ENCODE data around the gene OTUD7B. TPM values are rescaled to one million over a fixed set of nuclear protein-coding genes. Genes with fewer than 3 reads are reported as not detected.

Gene OTUD7B
- total and polyA plus RNA-seq, 9 of the 15 experiments (the other 6 are each of a cell fraction or from before 2014, with no cell fraction given) = 0.96 to 18.8 (median 7.4) TPM

- TF ChIP-seq, protein P1, sequence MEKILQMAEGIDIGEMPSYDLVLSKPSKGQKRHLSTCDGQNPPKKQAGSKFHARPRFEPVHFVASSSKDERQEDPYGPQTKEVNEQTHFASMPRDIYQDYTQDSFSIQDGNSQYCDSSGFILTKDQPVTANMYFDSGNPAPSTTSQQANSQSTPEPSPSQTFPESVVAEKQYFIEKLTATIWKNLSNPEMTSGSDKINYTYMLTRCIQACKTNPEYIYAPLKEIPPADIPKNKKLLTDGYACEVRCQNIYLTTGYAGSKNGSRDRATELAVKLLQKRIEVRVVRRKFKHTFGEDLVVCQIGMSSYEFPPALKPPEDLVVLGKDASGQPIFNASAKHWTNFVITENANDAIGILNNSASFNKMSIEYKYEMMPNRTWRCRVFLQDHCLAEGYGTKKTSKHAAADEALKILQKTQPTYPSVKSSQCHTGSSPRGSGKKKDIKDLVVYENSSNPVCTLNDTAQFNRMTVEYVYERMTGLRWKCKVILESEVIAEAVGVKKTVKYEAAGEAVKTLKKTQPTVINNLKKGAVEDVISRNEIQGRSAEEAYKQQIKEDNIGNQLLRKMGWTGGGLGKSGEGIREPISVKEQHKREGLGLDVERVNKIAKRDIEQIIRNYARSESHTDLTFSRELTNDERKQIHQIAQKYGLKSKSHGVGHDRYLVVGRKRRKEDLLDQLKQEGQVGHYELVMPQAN (IDR thresholded peaks at IDR 0.05; ENCODE audit: borderline replicate concordance) = no peak
- no peak for TF ChIP-seq HIVEP1 (CRISPR knock-in tag; IDR thresholded peaks at IDR 0.05)
- peak; percentile 71; the same call in 1 of the 2 replicates for TF ChIP-seq CTBP1 (IDR thresholded peaks at IDR 0.05; ENCODE audit: borderline replicate concordance)
- TF ChIP-seq KDM1A (IDR thresholded peaks at IDR 0.05) = 0 out of 4 replicates have a peak, but pooled peaks of 1 of the 2 experiments have one; percentile 34
- TF ChIP-seq, protein P2, sequence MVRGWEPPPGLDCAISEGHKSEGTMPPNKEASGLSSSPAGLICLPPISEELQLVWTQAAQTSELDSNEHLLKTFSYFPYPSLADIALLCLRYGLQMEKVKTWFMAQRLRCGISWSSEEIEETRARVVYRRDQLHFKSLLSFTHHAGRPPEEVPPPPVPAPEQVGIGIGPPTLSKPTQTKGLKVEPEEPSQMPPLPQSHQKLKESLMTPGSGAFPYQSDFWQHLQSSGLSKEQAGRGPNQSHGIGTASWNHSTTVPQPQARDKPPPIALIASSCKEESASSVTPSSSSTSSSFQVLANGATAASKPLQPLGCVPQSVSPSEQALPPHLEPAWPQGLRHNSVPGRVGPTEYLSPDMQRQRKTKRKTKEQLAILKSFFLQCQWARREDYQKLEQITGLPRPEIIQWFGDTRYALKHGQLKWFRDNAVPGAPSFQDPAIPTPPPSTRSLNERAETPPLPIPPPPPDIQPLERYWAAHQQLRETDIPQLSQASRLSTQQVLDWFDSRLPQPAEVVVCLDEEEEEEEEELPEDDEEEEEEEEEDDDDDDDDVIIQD (CRISPR knock-in tag; IDR thresholded peaks at IDR 0.05) = no peak
- TF ChIP-seq GATA2 (CRISPR knock-in tag; IDR thresholded peaks at IDR 0.05) = peak; percentile 74
- TF ChIP-seq ARHGAP35 (IDR thresholded peaks at IDR 0.05; ENCODE audit: partially characterized antibody) = no peak
- no peak for TF ChIP-seq SRF (CRISPR knock-in tag; IDR thresholded peaks at IDR 0.05)
- TF ChIP-seq ZNF124 (CRISPR knock-in tag; IDR thresholded peaks at IDR 0.05) = no peak
- TF ChIP-seq NR0B1 (IDR thresholded peaks at IDR 0.05; ENCODE audit: partially characterized antibody) = no peak
- TF ChIP-seq SP1 (CRISPR knock-in tag; IDR thresholded peaks at IDR 0.05) = 0 out of 2 replicates have a peak, but pooled peaks have one; percentile 25
- TF ChIP-seq CBX1 (IDR thresholded peaks at IDR 0.05; ENCODE audit: low read depth) = no peak
- TF ChIP-seq BRD9 (IDR thresholded peaks at IDR 0.05; ENCODE audit: low read depth, partially characterized antibody) = no peak
- TF ChIP-seq, protein P3, sequence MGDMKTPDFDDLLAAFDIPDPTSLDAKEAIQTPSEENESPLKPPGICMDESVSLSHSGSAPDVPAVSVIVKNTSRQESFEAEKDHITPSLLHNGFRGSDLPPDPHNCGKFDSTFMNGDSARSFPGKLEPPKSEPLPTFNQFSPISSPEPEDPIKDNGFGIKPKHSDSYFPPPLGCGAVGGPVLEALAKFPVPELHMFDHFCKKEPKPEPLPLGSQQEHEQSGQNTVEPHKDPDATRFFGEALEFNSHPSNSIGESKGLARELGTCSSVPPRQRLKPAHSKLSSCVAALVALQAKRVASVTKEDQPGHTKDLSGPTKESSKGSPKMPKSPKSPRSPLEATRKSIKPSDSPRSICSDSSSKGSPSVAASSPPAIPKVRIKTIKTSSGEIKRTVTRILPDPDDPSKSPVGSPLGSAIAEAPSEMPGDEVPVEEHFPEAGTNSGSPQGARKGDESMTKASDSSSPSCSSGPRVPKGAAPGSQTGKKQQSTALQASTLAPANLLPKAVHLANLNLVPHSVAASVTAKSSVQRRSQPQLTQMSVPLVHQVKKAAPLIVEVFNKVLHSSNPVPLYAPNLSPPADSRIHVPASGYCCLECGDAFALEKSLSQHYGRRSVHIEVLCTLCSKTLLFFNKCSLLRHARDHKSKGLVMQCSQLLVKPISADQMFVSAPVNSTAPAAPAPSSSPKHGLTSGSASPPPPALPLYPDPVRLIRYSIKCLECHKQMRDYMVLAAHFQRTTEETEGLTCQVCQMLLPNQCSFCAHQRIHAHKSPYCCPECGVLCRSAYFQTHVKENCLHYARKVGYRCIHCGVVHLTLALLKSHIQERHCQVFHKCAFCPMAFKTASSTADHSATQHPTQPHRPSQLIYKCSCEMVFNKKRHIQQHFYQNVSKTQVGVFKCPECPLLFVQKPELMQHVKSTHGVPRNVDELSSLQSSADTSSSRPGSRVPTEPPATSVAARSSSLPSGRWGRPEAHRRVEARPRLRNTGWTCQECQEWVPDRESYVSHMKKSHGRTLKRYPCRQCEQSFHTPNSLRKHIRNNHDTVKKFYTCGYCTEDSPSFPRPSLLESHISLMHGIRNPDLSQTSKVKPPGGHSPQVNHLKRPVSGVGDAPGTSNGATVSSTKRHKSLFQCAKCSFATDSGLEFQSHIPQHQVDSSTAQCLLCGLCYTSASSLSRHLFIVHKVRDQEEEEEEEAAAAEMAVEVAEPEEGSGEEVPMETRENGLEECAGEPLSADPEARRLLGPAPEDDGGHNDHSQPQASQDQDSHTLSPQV (IDR thresholded peaks at IDR 0.05) = peak; percentile 41; the same call in 1 of the 2 replicates
- no peak for TF ChIP-seq RBFOX2 (IDR thresholded peaks at IDR 0.05; ENCODE audit: low read depth, low read length)
These were observed 103.9 kb downstream of the OTUD7B start (continued) for GRCh38 chr1:149906570-149907075.

All from K562 (cell line).